WTC11 (cell line): ENCODE data around the gene PDSS2. TPM values are rescaled to one million over a fixed set of nuclear protein-coding genes. Genes with fewer than 3 reads are reported as not detected.

Experiments
- ATAC-seq: fragments of 200-7000 bp; cut with Tn5 transposase; 2 replicates; pipeline ENCODE4 v1.10.0; 2021; ENCODE audit warnings: mild to moderate bottlenecking, moderate library complexity
- CTCF ChIA-PET: fragments of 300-600 bp; sonication (Branson Sonifier 250); formaldehyde crosslinking; loops from one replicate; lab custom pipeline; 2021; ENCODE audit warnings: antibody characterized with exemption; lab: Charles Lee
- POLR2A ChIA-PET: fragments of 350-600 bp; sonication (Branson Sonifier 250); formaldehyde crosslinking; loops from one replicate; lab custom pipeline; 2021; ENCODE audit warnings: antibody characterized with exemption; lab: Charles Lee
- DNase-seq: peaks from one replicate; pipeline ENCODE4 v3.0.0; 2021; ENCODE audit warnings: low spot score
- H3K27ac Mint-ChIP-seq: 2 replicates; pipeline ENCODE4 v1.8.0; 2021; ENCODE audit warnings: mixed read lengths
- H3K27me3 Mint-ChIP-seq: 2 replicates; pipeline ENCODE4 v1.8.0; 2021; ENCODE audit warnings: low read depth, mild to moderate bottlenecking, moderate library complexity, mixed read lengths
- H3K36me3 Mint-ChIP-seq: 2 replicates; pipeline ENCODE4 v1.8.0; 2021; ENCODE audit warnings: mixed read lengths
- H3K4me1 Mint-ChIP-seq: 2 replicates; pipeline ENCODE4 v1.8.0; 2022; ENCODE audit warnings: mixed read lengths
- H3K4me3 Mint-ChIP-seq: 2 replicates; pipeline ENCODE4 v1.8.0; 2021; ENCODE audit warnings: mild to moderate bottlenecking, moderate library complexity, mixed read lengths
- H3K9me3 Mint-ChIP-seq: 2 replicates; pipeline ENCODE4 v1.8.0; 2021; ENCODE audit warnings: mixed read lengths
- ARID4B ChIP-seq: sonication (generic); formaldehyde crosslinking; IDR thresholded peaks from 2 replicates; pipeline ENCODE4 v1.8.0; 2023; ENCODE audit warnings: missing genetic modification reagents, mild to moderate bottlenecking, borderline replicate concordance
- E2F5 ChIP-seq: sonication (generic); formaldehyde crosslinking; IDR thresholded peaks from 2 replicates; pipeline ENCODE4 v1.8.1; 2022; ENCODE audit warnings: mild to moderate bottlenecking, moderate library complexity, missing genetic modification reagents
- GABPB1 ChIP-seq: sonication (generic); formaldehyde crosslinking; IDR thresholded peaks from 2 replicates; pipeline ENCODE4 v1.8.1; 2023; ENCODE audit warnings: mild to moderate bottlenecking, missing genetic modification reagents
- HMGA2 ChIP-seq: fragments of 250-450 bp; sonication (Bioruptor Pico); IDR thresholded peaks from 2 replicates; pipeline ENCODE4 v1.4.0; 2021; ENCODE audit warnings: mild to moderate bottlenecking, moderate library complexity
- NFE2L1 ChIP-seq: sonication (generic); formaldehyde crosslinking; IDR thresholded peaks from 2 replicates; pipeline ENCODE4 v1.8.1; 2023; ENCODE audit warnings: missing genetic modification reagents
- NFYB ChIP-seq: sonication (generic); formaldehyde crosslinking; conservative IDR thresholded peaks from 2 replicates; pipeline ENCODE4 v1.8.0; 2022; ENCODE audit warnings: low read depth, missing genetic modification reagents
- NR1H2 ChIP-seq: sonication (generic); formaldehyde crosslinking; IDR thresholded peaks from 2 replicates; pipeline ENCODE4 v1.9.0; 2021; ENCODE audit warnings: mild to moderate bottlenecking, moderate library complexity, missing genetic modification reagents
- RORB ChIP-seq: fragments of 250-450 bp; sonication (Bioruptor Pico); IDR thresholded peaks from 2 replicates; pipeline ENCODE4 v1.9.0; 2021; ENCODE audit warnings: mild to moderate bottlenecking
- SMAD3 ChIP-seq: sonication (generic); formaldehyde crosslinking; IDR thresholded peaks from 2 replicates; pipeline ENCODE4 v1.8.0; 2022; ENCODE audit warnings: missing genetic modification reagents, mild to moderate bottlenecking, borderline replicate concordance
- SMAD4 ChIP-seq: sonication (generic); formaldehyde crosslinking; IDR thresholded peaks from 2 replicates; pipeline ENCODE4 v1.8.0; 2022; ENCODE audit warnings: mild to moderate bottlenecking, missing genetic modification reagents
- STAT6 ChIP-seq: sonication (generic); formaldehyde crosslinking; conservative IDR thresholded peaks from 2 replicates; pipeline ENCODE4 v1.8.1; 2023; ENCODE audit warnings: mild to moderate bottlenecking, low read depth, missing genetic modification reagents, moderate library complexity
- TCF7 ChIP-seq: sonication (generic); formaldehyde crosslinking; IDR thresholded peaks from 2 replicates; pipeline ENCODE4 v1.8.0; 2022; ENCODE audit warnings: mild to moderate bottlenecking, low read depth, missing genetic modification reagents, moderate library complexity
- ZNF219 ChIP-seq: sonication (generic); formaldehyde crosslinking; IDR thresholded peaks from 2 replicates; pipeline ENCODE4 v1.8.0; 2023; ENCODE audit warnings: missing genetic modification reagents, mild to moderate bottlenecking, borderline replicate concordance
- ZNF232 ChIP-seq: sonication (generic); formaldehyde crosslinking; IDR thresholded peaks from 2 replicates; pipeline ENCODE4 v1.8.0; 2022; ENCODE audit warnings: mild to moderate bottlenecking, missing genetic modification reagents
- ZNF263 ChIP-seq: sonication (generic); formaldehyde crosslinking; IDR thresholded peaks from 2 replicates; pipeline ENCODE4 v1.8.1; 2022; ENCODE audit warnings: low read depth, mild to moderate bottlenecking, moderate library complexity, missing genetic modification reagents
- ZSCAN18 ChIP-seq: fragments of 250-450 bp; sonication (Bioruptor Pico); IDR thresholded peaks from 2 replicates; pipeline ENCODE4 v2.1.2; 2022; ENCODE audit warnings: mild to moderate bottlenecking, moderate library complexity
- total RNA-seq: library from RNA; stranded (reverse); gene quantifications from 3 replicates; pipeline ENCODE4 v1.2.3, GENCODE V29; 2021

The PDSS2 gene
- total RNA-seq, 1 experiment from 2014 or later: 18.3 TPM

GRCh38 chr6:107259951-107260350 lies 199.4 kb downstream of the PDSS2 start:
- CTCF ChIA-PET: interaction anchor here (0.7 kb wide), 1 partner anchor 263 kb away, joined by 4 read pairs; no protein-coding TSS in a partner anchor
- POLR2A ChIA-PET: no interaction called here
- no peak overlapping the region for H3K4me3 Mint-ChIP-seq

GRCh38 chr6:107248147-107248546 lies 211.2 kb downstream of the PDSS2 start:
- Mint-ChIP-seq H3K9me3 (no peaks in the 10 kb centered on the region), H3K27ac (0 out of 2 replicates have a peak overlapping the region, but pooled peaks have one; percentile 41), H3K4me1 (0 out of 2 replicates have a peak, but pooled peaks cover 2% of the 10 kb centered on the region), H3K36me3 (no peaks in the 10 kb centered on the region), H3K27me3 (no peaks in the 10 kb centered on the region), H3K4me3 (no peak overlapping the region)
- ATAC-seq (no peak), DNase-seq (no peak)
- ChIA-PET POLR2A (interaction anchor here (0.7 kb wide), 1 partner anchor 243 kb away, joined by 3 read pairs; no protein-coding TSS in a partner anchor), CTCF (interaction anchor here (0.5 kb wide), 1 partner anchor 27 kb away, joined by 3 read pairs; no protein-coding TSS in a partner anchor)
- TF ChIP-seq ZNF263 (CRISPR knock-in tag) (no peak), ARID4B (no peak), GABPB1 (no peak), E2F5 (CRISPR knock-in tag) (no peak), ZNF219 (CRISPR knock-in tag) (no peak), HMGA2 (no peak), NFE2L1 (no peak), NFYB (CRISPR knock-in tag) (no peak), SMAD4 (CRISPR knock-in tag) (no peak), ZSCAN18 (CRISPR knock-in tag) (no peak), SMAD3 (CRISPR knock-in tag) (no peak), STAT6 (CRISPR knock-in tag) (no peak), NR1H2 (no peak)

More at GRCh38 chr6:107259951-107260350, 199.4 kb downstream of the PDSS2 start:
- TF ChIP-seq RORB (CRISPR knock-in tag): no peak
- TF ChIP-seq ZNF232 (CRISPR knock-in tag): no peak
- TF ChIP-seq ARID4B: no peak
- TF ChIP-seq SMAD4 (CRISPR knock-in tag): no peak
- TF ChIP-seq TCF7 (CRISPR knock-in tag): no peak
- H3K4me1 Mint-ChIP-seq: no peaks in the 10 kb centered on the region
- no peaks in the 10 kb centered on the region for H3K36me3 Mint-ChIP-seq
- no peak for DNase-seq
- no peak overlapping the region for H3K27ac Mint-ChIP-seq
- no peak for ATAC-seq
- H3K9me3 Mint-ChIP-seq: peaks cover 4% of the 10 kb centered on the region; the same call in 1 of the 2 replicates
- no peaks in the 10 kb centered on the region for H3K27me3 Mint-ChIP-seq
